IMR-90 (cell line): ENCODE measurements around the gene HDAC7. TPM values are rescaled to one million over a fixed set of nuclear protein-coding genes. Genes with fewer than 3 reads are reported as not detected.

Source experiments
- ATAC-seq: fragments of 200-7000 bp; cut with Tn5 transposase; 2 replicates; pipeline ENCODE4 v1.9.1; 2020; ENCODE audit warnings: low read depth, mild to moderate bottlenecking, moderate library complexity
- BruUV-seq: library from RNA; stranded (reverse); fragments of 400-500 nt; replicated peaks from 2 replicates; lab custom pipeline; 2021; lab: Mats Ljungman, UMichigan
- CTCF ChIA-PET: fragments of 300-600 bp; formaldehyde crosslinking; extraction: SDS; loops from one replicate; lab custom pipeline; 2021; ENCODE audit warnings: antibody characterized with exemption; lab: Yijun Ruan, JAX
- POLR2A ChIA-PET: fragments of 300-600 bp; sonication (Branson Sonifier 250); formaldehyde crosslinking; loops from one replicate; lab custom pipeline; 2022; ENCODE audit warnings: antibody characterized with exemption; ENCODE audit not compliant: unreplicated experiment; lab: Charles Lee
- DNase-seq: peaks from one replicate; pipeline ENCODE4 v3.0.0; 2013
- H2AFZ ChIP-seq: replicated peaks from 2 replicates; pipeline ENCODE3; 2013; ENCODE audit warnings: low read length, mild to moderate bottlenecking; ENCODE audit not compliant: poor library complexity
- H2AK5ac ChIP-seq: 2 replicates; pipeline ENCODE4 v1.6.1; 2013; ENCODE audit warnings: low read depth, low read length, inconsistent platforms
- H2AK9ac ChIP-seq: replicated peaks from 2 replicates; pipeline ENCODE3; 2013; ENCODE audit warnings: mild to moderate bottlenecking, low read depth, low read length, moderate library complexity; ENCODE audit not compliant: poor library complexity
- H2BK120ac ChIP-seq: 2 replicates; pipeline ENCODE4 v1.6.1; 2013; ENCODE audit warnings: low read depth, low read length, inconsistent platforms
- H2BK15ac ChIP-seq: 3 replicates; pipeline ENCODE4 v1.6.1; 2013; ENCODE audit warnings: low read depth, low read length, inconsistent platforms
- H2BK20ac ChIP-seq: 2 replicates; pipeline ENCODE4 v1.6.1; 2013; ENCODE audit warnings: low read depth, mild to moderate bottlenecking, inconsistent platforms, low read length, moderate library complexity
- H2BK5ac ChIP-seq: 2 replicates; pipeline ENCODE4 v1.6.1; 2013; ENCODE audit warnings: mild to moderate bottlenecking, low read depth, low read length, inconsistent platforms; ENCODE audit not compliant: poor library complexity, severe bottlenecking
- H3K14ac ChIP-seq: replicated peaks from 2 replicates; pipeline ENCODE4 v1.6.1; 2013; ENCODE audit warnings: low read depth, low read length, inconsistent platforms
- H3K18ac ChIP-seq: 2 replicates; pipeline ENCODE4 v1.6.1; 2013; ENCODE audit warnings: low read depth, low read length, control low read depth
- H3K23ac ChIP-seq: 2 replicates; pipeline ENCODE4 v1.6.1; 2013; ENCODE audit warnings: low read depth, low read length, inconsistent platforms
- H3K27ac ChIP-seq: 2 replicates; pipeline ENCODE4 v1.5.1; 2013; ENCODE audit warnings: mild to moderate bottlenecking, control low read depth, low read length; ENCODE audit not compliant: insufficient read depth
- H3K27me3 ChIP-seq: 2 replicates; pipeline ENCODE4 v1.6.1; 2013; ENCODE audit warnings: low read length; ENCODE audit not compliant: control insufficient read depth, insufficient read depth
- H3K36me3 ChIP-seq: 2 replicates; pipeline ENCODE4 v1.6.1; 2013; ENCODE audit warnings: low read length, mixed read lengths; ENCODE audit not compliant: control insufficient read depth, insufficient read depth
- H3K4ac ChIP-seq: 2 replicates; pipeline ENCODE4 v1.6.1; 2013; ENCODE audit warnings: low read depth, low read length, inconsistent platforms
- H3K4me1 ChIP-seq: 2 replicates; pipeline ENCODE4 v1.6.1; 2013; ENCODE audit warnings: low read length, mixed read lengths; ENCODE audit not compliant: control insufficient read depth, insufficient read depth
- H3K4me2 ChIP-seq: 2 replicates; pipeline ENCODE4 v1.6.1; 2013; ENCODE audit warnings: low read depth, mild to moderate bottlenecking, control low read depth, low read length, moderate library complexity
- H3K4me3 ChIP-seq: 2 replicates; pipeline ENCODE4 v1.5.1; 2013; ENCODE audit warnings: low read depth, mild to moderate bottlenecking, control low read depth, low read length, moderate library complexity; ENCODE audit not compliant: insufficient read depth
- H3K56ac ChIP-seq: 2 replicates; pipeline ENCODE4 v1.6.1; 2013; ENCODE audit warnings: low read length, inconsistent platforms; ENCODE audit not compliant: insufficient read depth; ENCODE audit errors: extremely low read depth
- H3K79me1 ChIP-seq, 2 experiments: 2 replicates each; pipeline ENCODE4 v1.6.1; 2013; ENCODE audit warnings: low read length in 2 of 2, inconsistent platforms in 1 of 2, low read depth in 1 of 2
- H3K9ac ChIP-seq: 2 replicates; pipeline ENCODE4 v1.6.1; 2013; ENCODE audit warnings: low read depth, low read length, control low read depth
- H3K9me1 ChIP-seq: 2 replicates; pipeline ENCODE4 v1.6.1; 2013; ENCODE audit warnings: low read length, inconsistent platforms; ENCODE audit not compliant: insufficient read depth
- H3K9me3 ChIP-seq: 2 replicates; pipeline ENCODE4 v1.6.1; 2013; ENCODE audit warnings: low read length; ENCODE audit not compliant: control insufficient read depth, insufficient read depth
- H4K20me1 ChIP-seq: 2 replicates; pipeline ENCODE4 v1.6.1; 2013; ENCODE audit warnings: low read length, inconsistent platforms; ENCODE audit not compliant: insufficient read depth
- H4K5ac ChIP-seq: 2 replicates; pipeline ENCODE4 v1.6.1; 2013; ENCODE audit warnings: mild to moderate bottlenecking, low read depth, low read length, control low read depth
- H4K8ac ChIP-seq, 2 experiments: 2 replicates each; pipeline ENCODE4 v1.6.1; 2013; ENCODE audit warnings: low read depth in 2 of 2, low read length in 2 of 2, control low read depth in 1 of 2, inconsistent platforms in 1 of 2
- H4K91ac ChIP-seq: 2 replicates; pipeline ENCODE4 v1.6.1; 2013; ENCODE audit warnings: low read depth, low read length, inconsistent platforms; ENCODE audit not compliant: insufficient read depth
- BHLHE40 ChIP-seq: fragments of 150-350 bp; IDR thresholded peaks from 2 replicates; pipeline ENCODE4 v1.6.1; 2016; ENCODE audit warnings: mild to moderate bottlenecking, low read depth, low read length
- CEBPB ChIP-seq: IDR thresholded peaks from 2 replicates; pipeline ENCODE4 v1.6.1; 2012; ENCODE audit warnings: low read depth, low read length, improper control_type of control experiment
- FOS ChIP-seq: fragments of 150-350 bp; IDR thresholded peaks from 2 replicates; pipeline ENCODE4 v1.6.1; 2016; ENCODE audit warnings: low read depth, low read length
- MAZ ChIP-seq: IDR thresholded peaks from 2 replicates; pipeline ENCODE4 v1.6.1; 2012; ENCODE audit warnings: low read depth, mild to moderate bottlenecking, low read length, improper control_type of control experiment, moderate library complexity, borderline replicate concordance
- MXI1 ChIP-seq: IDR thresholded peaks from 2 replicates; pipeline ENCODE4 v1.6.1; 2012; ENCODE audit warnings: low read depth, mild to moderate bottlenecking, low read length, moderate library complexity, borderline replicate concordance
- RCOR1 ChIP-seq: IDR thresholded peaks from 2 replicates; pipeline ENCODE4 v1.6.1; 2012; ENCODE audit warnings: mild to moderate bottlenecking, low read length, improper control_type of control experiment; ENCODE audit not compliant: insufficient replicate concordance
- USF2 ChIP-seq: fragments of 150-350 bp; IDR thresholded peaks from 2 replicates; pipeline ENCODE4 v1.6.1; 2017; ENCODE audit warnings: mild to moderate bottlenecking, antibody characterized with exemption, low read length, low read depth
- WGBS, 2 experiments: methylation state at CpG; one replicate each; pipeline versions ENCODE4 v1.1.5 to v1.1.7; 2013; ENCODE audit warnings: missing lambda C conversion rate in 2 of 2; ENCODE audit not compliant: insufficient read length in 1 of 2; ENCODE audit errors: extremely low coverage in 2 of 2; 5-methylcytosine and 5-hydroxymethylcytosine counted together
- dilution Hi-C: fragments of 300-500 bp; cut with HindIII; formaldehyde crosslinking; loops from one replicate; pipeline ENCODE4 v1.14.3; 2018; ENCODE audit warnings: low sequenced_read_pairs; ENCODE audit not compliant: unreplicated experiment
- in situ Hi-C: fragments of 300-500 bp; cut with MboI; formaldehyde crosslinking; loops from 3 replicates; pipeline ENCODE4 v1.14.3; 2019; ENCODE audit warnings: low sequenced_read_pairs, inconsistent platforms, mixed read lengths
- intact Hi-C: fragments of 100-400 bp; cut with micrococcal nuclease; formaldehyde crosslinking; loops from 2 replicates; pipeline ENCODE4 v1.10.0; 2022
- polyA plus RNA-seq, 3 experiments: library from polyadenylated mRNA; depleted of rRNA; stranded (reverse); fragments of >200 nt; gene quantifications; 2 replicates each; pipeline ENCODE4 v1.2.3, GENCODE V29; 2012; ENCODE audit warnings: low replicate concordance in 1 of 3
- total RNA-seq: library from RNA; depleted of rRNA; stranded (reverse); fragments of >200 nt; gene quantifications from 2 replicates; pipeline ENCODE4 v1.2.3, GENCODE V29; 2012
- TF ChIP-seq, protein P1 (sequence below): fragments of 150-350 bp; IDR thresholded peaks from 2 replicates; pipeline ENCODE4 v1.6.1; 2016; ENCODE audit warnings: low read depth, mild to moderate bottlenecking, low read length, moderate library complexity, borderline replicate concordance
- TF ChIP-seq, protein P2 (sequence below): conservative IDR thresholded peaks from 2 replicates; pipeline ENCODE4 v1.5.1; 2012; ENCODE audit warnings: mild to moderate bottlenecking, low read depth, low read length, improper control_type of control experiment

The HDAC7 gene
- total and polyA plus RNA-seq, 2 of the 4 experiments (the other 2 are of a cell fraction) = 10.4 to 64.7 TPM

GRCh38 chr12:47782372-47782770 lies 37.3 kb downstream of the HDAC7 start (continued):
- TF ChIP-seq, protein P1, sequence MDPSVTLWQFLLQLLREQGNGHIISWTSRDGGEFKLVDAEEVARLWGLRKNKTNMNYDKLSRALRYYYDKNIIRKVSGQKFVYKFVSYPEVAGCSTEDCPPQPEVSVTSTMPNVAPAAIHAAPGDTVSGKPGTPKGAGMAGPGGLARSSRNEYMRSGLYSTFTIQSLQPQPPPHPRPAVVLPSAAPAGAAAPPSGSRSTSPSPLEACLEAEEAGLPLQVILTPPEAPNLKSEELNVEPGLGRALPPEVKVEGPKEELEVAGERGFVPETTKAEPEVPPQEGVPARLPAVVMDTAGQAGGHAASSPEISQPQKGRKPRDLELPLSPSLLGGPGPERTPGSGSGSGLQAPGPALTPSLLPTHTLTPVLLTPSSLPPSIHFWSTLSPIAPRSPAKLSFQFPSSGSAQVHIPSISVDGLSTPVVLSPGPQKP = no peak

- H3K4me3 ChIP-seq = no peak overlapping the region
- no peak overlapping the region for H3K14ac ChIP-seq
- DNase-seq = no peak
- intact Hi-C loops (no loop called here), in situ Hi-C loops (no loop called here), dilution Hi-C loops (loop anchor here (10.0 kb wide), 1 partner anchor 63 kb away; no protein-coding TSS in a partner anchor)
- no peak overlapping the region for H4K91ac ChIP-seq
- H3K9me1 ChIP-seq = 0 out of 2 replicates have a peak, but pooled peaks cover 5% of the 10 kb centered on the region
- H4K20me1 ChIP-seq = peaks cover 11% of the 10 kb centered on the region; the same call in 1 of the 2 replicates
- peaks cover 44% of the 10 kb centered on the region for H3K36me3 ChIP-seq
- no peak overlapping the region for H2BK15ac ChIP-seq
- no peak overlapping the region for H2AK5ac ChIP-seq
- no TSS peak for BruUV-seq
- H3K4ac ChIP-seq = no peak overlapping the region
- no peaks in the 10 kb centered on the region for H3K9me3 ChIP-seq
- no peak overlapping the region for H2AK9ac ChIP-seq
- peaks cover 0 to 4% of the 10 kb centered on the region in 2 experiments; a peak in 2 of 4 replicates for H3K79me1 ChIP-seq
- H3K27me3 ChIP-seq = no peaks in the 10 kb centered on the region
- H3K18ac ChIP-seq = no peak overlapping the region
- H2BK5ac ChIP-seq = no peak overlapping the region
- POLR2A ChIA-PET = no interaction called here
- H3K4me1 ChIP-seq = peaks cover 7% of the 10 kb centered on the region
- no peak overlapping the region for H3K9ac ChIP-seq
- no peak overlapping the region for H3K4me2 ChIP-seq
- no peak overlapping the region for H4K5ac ChIP-seq
- H3K23ac ChIP-seq = no peak overlapping the region
- ATAC-seq = no peak
- H2AFZ ChIP-seq = no peak overlapping the region
- CTCF ChIA-PET = interaction anchor here (0.8 kb wide), 1 partner anchor 57 kb away, joined by 3 read pairs; no protein-coding TSS in a partner anchor
- 90% methylated on average over 2 of the region's 13 CpGs; no CpG with 5 or more reads in 1 of the 2 experiments for WGBS, 2 experiments
- H3K27ac ChIP-seq = no peak overlapping the region
- H2BK20ac ChIP-seq = no peak overlapping the region
- H3K56ac ChIP-seq = no peak overlapping the region
- no peak overlapping the region for H4K8ac ChIP-seq
- H2BK120ac ChIP-seq = no peak overlapping the region
- TF ChIP-seq, protein P2, sequence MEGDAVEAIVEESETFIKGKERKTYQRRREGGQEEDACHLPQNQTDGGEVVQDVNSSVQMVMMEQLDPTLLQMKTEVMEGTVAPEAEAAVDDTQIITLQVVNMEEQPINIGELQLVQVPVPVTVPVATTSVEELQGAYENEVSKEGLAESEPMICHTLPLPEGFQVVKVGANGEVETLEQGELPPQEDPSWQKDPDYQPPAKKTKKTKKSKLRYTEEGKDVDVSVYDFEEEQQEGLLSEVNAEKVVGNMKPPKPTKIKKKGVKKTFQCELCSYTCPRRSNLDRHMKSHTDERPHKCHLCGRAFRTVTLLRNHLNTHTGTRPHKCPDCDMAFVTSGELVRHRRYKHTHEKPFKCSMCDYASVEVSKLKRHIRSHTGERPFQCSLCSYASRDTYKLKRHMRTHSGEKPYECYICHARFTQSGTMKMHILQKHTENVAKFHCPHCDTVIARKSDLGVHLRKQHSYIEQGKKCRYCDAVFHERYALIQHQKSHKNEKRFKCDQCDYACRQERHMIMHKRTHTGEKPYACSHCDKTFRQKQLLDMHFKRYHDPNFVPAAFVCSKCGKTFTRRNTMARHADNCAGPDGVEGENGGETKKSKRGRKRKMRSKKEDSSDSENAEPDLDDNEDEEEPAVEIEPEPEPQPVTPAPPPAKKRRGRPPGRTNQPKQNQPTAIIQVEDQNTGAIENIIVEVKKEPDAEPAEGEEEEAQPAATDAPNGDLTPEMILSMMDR = no peak
- TF ChIP-seq MAZ (no peak), RCOR1 (no peak), USF2 (no peak), CEBPB (no peak), FOS (no peak), BHLHE40 (no peak), MXI1 (no peak)
Measured at GRCh38 chr12:47781479-47782371, 38.0 kb downstream of the HDAC7 start.
